HepG2 (cell line): Measurements from ENCODE around the gene LRRC45. TPM values are rescaled to one million over a fixed set of nuclear protein-coding genes. Genes with fewer than 3 reads are reported as not detected.

Experiments
- EEA1 ChIP-seq: sonication (generic); formaldehyde crosslinking; IDR thresholded peaks from 2 replicates; pipeline ENCODE4 v1.5.1; 2020; ENCODE audit warnings: mild to moderate bottlenecking, missing genetic modification reagents, borderline replicate concordance
- FOXJ3 ChIP-seq: sonication (generic); formaldehyde crosslinking; IDR thresholded peaks from 2 replicates; pipeline ENCODE4 v1.4.0; 2020; ENCODE audit warnings: missing genetic modification reagents, mild to moderate bottlenecking, borderline replicate concordance
- GLI4 ChIP-seq: sonication (generic); formaldehyde crosslinking; IDR thresholded peaks from 2 replicates; pipeline ENCODE4 v1.5.1; 2020; ENCODE audit warnings: missing genetic modification reagents, mild to moderate bottlenecking, moderate library complexity, borderline replicate concordance
- KDM5B ChIP-seq: sonication (generic); formaldehyde crosslinking; IDR thresholded peaks from 2 replicates; pipeline ENCODE4 v1.4.0; 2020; ENCODE audit warnings: missing genetic modification reagents, mild to moderate bottlenecking, borderline replicate concordance
- KMT2A ChIP-seq: sonication (generic); formaldehyde crosslinking; IDR thresholded peaks from 2 replicates; pipeline ENCODE4 v1.4.0; 2020; ENCODE audit warnings: missing genetic modification reagents
- NCOR1 ChIP-seq: fragments of 200-600 bp; sonication (generic); IDR thresholded peaks from 2 replicates; pipeline ENCODE4 v1.7.0; 2017; ENCODE audit warnings: antibody characterized with exemption, low read length, borderline replicate concordance
- RAD21 ChIP-seq: fragments of 450-650 bp; formaldehyde crosslinking; IDR thresholded peaks from 2 replicates; pipeline ENCODE4 v1.5.0; 2020; ENCODE audit warnings: mild to moderate bottlenecking
- SRF ChIP-seq: IDR thresholded peaks from 2 replicates; pipeline ENCODE4 v1.6.1; 2011; ENCODE audit warnings: mild to moderate bottlenecking, low read depth, low read length, moderate library complexity
- ZBTB37 ChIP-seq: sonication (generic); formaldehyde crosslinking; IDR thresholded peaks from 2 replicates; pipeline ENCODE4 v1.4.0; 2020; ENCODE audit warnings: mild to moderate bottlenecking, missing genetic modification reagents
- ZFP1 ChIP-seq: IDR thresholded peaks from 2 replicates; pipeline ENCODE4 v1.6.1; 2016
- ZFP36L2 ChIP-seq: sonication (generic); formaldehyde crosslinking; IDR thresholded peaks from 2 replicates; pipeline ENCODE4 v1.4.0; 2020; ENCODE audit warnings: missing genetic modification reagents
- ZNF430 ChIP-seq: sonication (generic); formaldehyde crosslinking; IDR thresholded peaks from 2 replicates; pipeline ENCODE4 v1.9.0; 2021; ENCODE audit warnings: mild to moderate bottlenecking, missing genetic modification reagents
- ZNF546 ChIP-seq: sonication (generic); formaldehyde crosslinking; conservative IDR thresholded peaks from 2 replicates; pipeline ENCODE4 v1.8.1; 2023; ENCODE audit warnings: mild to moderate bottlenecking, missing genetic modification reagents
- ZNF619 ChIP-seq: sonication (generic); formaldehyde crosslinking; IDR thresholded peaks from 2 replicates; pipeline ENCODE4 v1.4.0; 2020; ENCODE audit warnings: mild to moderate bottlenecking, missing genetic modification reagents
- ZNF629 ChIP-seq: sonication (generic); formaldehyde crosslinking; conservative IDR thresholded peaks from 2 replicates; pipeline ENCODE4 v1.5.0; 2020; ENCODE audit warnings: missing genetic modification reagents
- ZNF768 ChIP-seq: sonication (generic); formaldehyde crosslinking; IDR thresholded peaks from 2 replicates; pipeline ENCODE4 v1.4.0; 2020; ENCODE audit warnings: missing genetic modification reagents
- ZNF776 ChIP-seq: sonication (generic); formaldehyde crosslinking; IDR thresholded peaks from 2 replicates; pipeline ENCODE4 v1.4.0; 2020; ENCODE audit warnings: mild to moderate bottlenecking, missing genetic modification reagents
- ZSCAN29 ChIP-seq: sonication (generic); formaldehyde crosslinking; conservative IDR thresholded peaks from 2 replicates; pipeline ENCODE4 v1.4.0; 2020; ENCODE audit warnings: mild to moderate bottlenecking, missing genetic modification reagents
- polyA plus RNA-seq, 8 experiments: library from polyadenylated mRNA; depleted of rRNA in 3 of 8; stranded (reverse) in 7 of 8; unstranded in 1 of 8; fragments of >200 nt; fragmentation: Illumina TruSeq in 4 of 8; extraction: Trizol in 4 of 8; gene quantifications; 2 replicates each; pipeline versions ENCODE4 v1.2.1 to v1.2.3, GENCODE V29; 2011 to 2016; ENCODE audit warnings: low read depth in 4 of 8, missing spikeins in 1 of 8, mixed read lengths in 1 of 8; ENCODE audit not compliant: insufficient read depth in 1 of 8
- total RNA-seq, 5 experiments: library from RNA; depleted of rRNA; stranded (reverse); fragments of >200 nt; fragmentation: Illumina TruSeq; extraction: Trizol; gene quantifications; 2 replicates each; pipeline ENCODE4 v1.2.3, GENCODE V29; 2016; ENCODE audit warnings: low read depth in 1 of 5

The LRRC45 gene
- total and polyA plus RNA-seq, 2 of the 13 experiments (the other 11 are each of a cell fraction or from before 2014, with no cell fraction given): 11.6 to 48.1 TPM

DNA sequence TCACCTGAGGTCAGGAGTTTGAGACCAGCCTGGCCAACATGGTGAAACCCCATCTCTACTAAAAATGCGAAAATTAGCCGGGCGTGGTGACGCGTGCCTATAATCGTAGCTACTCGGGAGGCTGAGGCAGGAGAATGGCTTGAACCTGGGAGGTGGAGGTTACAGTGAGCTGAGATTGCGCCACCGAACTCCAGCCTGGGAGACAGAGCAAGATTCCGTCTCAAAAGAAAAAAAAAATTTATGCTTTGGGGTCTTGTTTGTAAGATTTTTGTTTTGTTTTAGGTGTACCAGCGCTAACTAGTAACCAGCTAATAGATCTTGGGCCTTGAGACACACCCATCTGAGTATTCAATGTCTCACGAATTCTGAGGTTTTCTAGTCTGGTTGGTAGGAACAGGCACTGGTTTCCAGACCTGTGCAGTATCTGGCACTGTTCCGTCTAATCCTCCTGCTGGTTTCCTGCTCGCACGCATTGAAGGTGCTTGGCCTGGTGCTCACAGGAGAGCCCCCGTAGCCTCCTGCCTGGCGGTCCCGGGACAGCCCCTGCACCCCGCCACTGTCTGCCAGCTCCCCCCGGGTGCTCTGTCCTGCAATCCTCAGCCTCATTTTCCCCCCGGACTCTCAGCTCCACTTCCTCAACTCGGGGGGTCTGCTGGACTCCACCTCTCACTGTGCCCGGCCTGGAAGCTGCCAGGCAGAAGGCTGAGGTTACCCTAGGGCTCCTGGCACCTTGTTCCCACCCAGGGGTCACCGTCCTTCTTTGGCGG is 53.1 kb downstream of the LRRC45 start (continued):
- TF ChIP-seq ZNF768 (CRISPR knock-in tag) (peak; percentile 63; the same call in 1 of the 2 replicates), KDM5B (CRISPR knock-in tag) (peak; percentile 60), ZNF430 (peak; percentile 30; the same call in 1 of the 2 replicates), FOXJ3 (no peak), ZSCAN29 (CRISPR knock-in tag) (no peak), KMT2A (CRISPR knock-in tag) (no peak), NCOR1 (no peak), ZFP1 (no peak), ZNF546 (0 out of 2 replicates have a peak, but pooled peaks have one; percentile 12), EEA1 (CRISPR knock-in tag) (peak; percentile 58; the same call in 1 of the 2 replicates), ZNF776 (CRISPR knock-in tag) (0 out of 2 replicates have a peak, but pooled peaks have one; percentile 47), GLI4 (CRISPR knock-in tag) (no peak), ZBTB37 (CRISPR knock-in tag) (0 out of 2 replicates have a peak, but pooled peaks have one; percentile 33), ZFP36L2 (CRISPR knock-in tag) (no peak), RAD21 (CRISPR knock-in tag) (peak; percentile 47; the same call in 1 of the 2 replicates), SRF (no peak), ZNF619 (CRISPR knock-in tag) (no peak), ZNF629 (CRISPR knock-in tag) (0 out of 2 replicates have a peak, but pooled peaks have one; percentile 15)
